HepG2 (cell line): ENCODE data around the gene ZKSCAN3.

Source experiments
- MYC ChIP-seq: sonication (generic); formaldehyde crosslinking; IDR thresholded peaks from 2 replicates; pipeline ENCODE4 v1.9.0; 2021; ENCODE audit warnings: missing genetic modification reagents, borderline replicate concordance
- POLR2A ChIP-seq, 2 experiments: IDR thresholded peaks; 2 replicates each; pipeline ENCODE4 v1.6.1; 2011; ENCODE audit warnings: low read depth in 2 of 2, low read length in 2 of 2, mild to moderate bottlenecking in 1 of 2, moderate library complexity in 1 of 2; ENCODE audit not compliant: insufficient read depth in 1 of 2
- RFX5 ChIP-seq: IDR thresholded peaks from 2 replicates; pipeline ENCODE4 v1.6.1; 2011; ENCODE audit warnings: low read depth, low read length, improper control_type of control experiment
- SOX6 ChIP-seq, 2 experiments: fragments of 450-650 bp in 1 of 2; sonication (generic) in 1 of 2; formaldehyde crosslinking in 1 of 2; IDR thresholded peaks; 2 replicates each; pipeline versions ENCODE4 v1.4.0 to v1.6.1; 2017 to 2020; ENCODE audit warnings: antibody characterized with exemption in 1 of 2, mild to moderate bottlenecking in 1 of 2, missing genetic modification reagents in 1 of 2
- TRIM24 ChIP-seq: sonication (generic); formaldehyde crosslinking; IDR thresholded peaks from 2 replicates; pipeline ENCODE4 v1.8.0; 2022; ENCODE audit warnings: mild to moderate bottlenecking, missing genetic modification reagents
- ZBTB7A ChIP-seq: sonication (generic); formaldehyde crosslinking; IDR thresholded peaks from 2 replicates; pipeline ENCODE4 v1.8.0; 2022; ENCODE audit warnings: mild to moderate bottlenecking, missing genetic modification reagents
- ZNF10 ChIP-seq: sonication (generic); formaldehyde crosslinking; IDR thresholded peaks from 2 replicates; pipeline ENCODE4 v1.4.0; 2020; ENCODE audit warnings: mild to moderate bottlenecking, low read depth, missing genetic modification reagents, borderline replicate concordance
- TF ChIP-seq, protein P1 (sequence below): sonication (generic); formaldehyde crosslinking; IDR thresholded peaks from 2 replicates; pipeline ENCODE4 v1.5.0; 2020; ENCODE audit warnings: mild to moderate bottlenecking, missing genetic modification reagents, moderate library complexity

DNA sequence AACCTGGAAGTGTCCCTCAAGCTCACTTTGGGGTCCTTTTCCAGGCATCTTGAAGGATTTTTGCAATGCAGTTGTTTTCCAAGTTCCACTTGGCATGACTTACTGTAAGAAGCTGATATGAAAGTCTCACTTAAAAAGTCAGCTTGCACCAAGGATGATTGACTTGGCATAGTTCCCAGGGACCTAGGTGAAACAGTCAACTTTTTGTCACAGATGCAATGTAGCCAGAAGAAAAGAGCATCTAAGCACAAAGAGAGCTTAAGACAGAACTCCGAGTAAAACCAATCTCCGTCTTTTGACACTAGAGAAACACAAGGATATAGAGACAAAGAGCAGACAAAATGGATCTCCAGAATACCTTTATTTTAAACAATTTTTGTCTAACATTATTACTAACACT lies 52.5 kb downstream of the ZKSCAN3 start:
- TF ChIP-seq RFX5, result no peak
- no peak for TF ChIP-seq ZBTB7A (CRISPR knock-in tag)
- TF ChIP-seq SOX6 (IDR thresholded peaks at IDR 0.05), result no peak
- no peak for TF ChIP-seq SOX6 (CRISPR knock-in tag; IDR thresholded peaks at IDR 0.05)
- TF ChIP-seq MYC, result no peak
- TF ChIP-seq TRIM24 (CRISPR knock-in tag), result no peak
- TF ChIP-seq, protein P1, sequence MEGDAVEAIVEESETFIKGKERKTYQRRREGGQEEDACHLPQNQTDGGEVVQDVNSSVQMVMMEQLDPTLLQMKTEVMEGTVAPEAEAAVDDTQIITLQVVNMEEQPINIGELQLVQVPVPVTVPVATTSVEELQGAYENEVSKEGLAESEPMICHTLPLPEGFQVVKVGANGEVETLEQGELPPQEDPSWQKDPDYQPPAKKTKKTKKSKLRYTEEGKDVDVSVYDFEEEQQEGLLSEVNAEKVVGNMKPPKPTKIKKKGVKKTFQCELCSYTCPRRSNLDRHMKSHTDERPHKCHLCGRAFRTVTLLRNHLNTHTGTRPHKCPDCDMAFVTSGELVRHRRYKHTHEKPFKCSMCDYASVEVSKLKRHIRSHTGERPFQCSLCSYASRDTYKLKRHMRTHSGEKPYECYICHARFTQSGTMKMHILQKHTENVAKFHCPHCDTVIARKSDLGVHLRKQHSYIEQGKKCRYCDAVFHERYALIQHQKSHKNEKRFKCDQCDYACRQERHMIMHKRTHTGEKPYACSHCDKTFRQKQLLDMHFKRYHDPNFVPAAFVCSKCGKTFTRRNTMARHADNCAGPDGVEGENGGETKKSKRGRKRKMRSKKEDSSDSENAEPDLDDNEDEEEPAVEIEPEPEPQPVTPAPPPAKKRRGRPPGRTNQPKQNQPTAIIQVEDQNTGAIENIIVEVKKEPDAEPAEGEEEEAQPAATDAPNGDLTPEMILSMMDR, result no peak
- TF ChIP-seq POLR2A (IDR thresholded peaks at IDR 0.05; ENCODE audit: insufficient read depth in 1 of 2, low read depth in 2 of 2, low read length in 2 of 2), result no peak
- no peak for TF ChIP-seq ZNF10 (CRISPR knock-in tag)
